GM12864 (cell line): ENCODE data around the gene CHRNG.

Experiments used
- DNase-seq: peaks from one replicate; pipeline ENCODE4 v3.0.0-alpha.2; 2011; ENCODE audit warnings: low read depth
- H3K4me3 ChIP-seq: 2 replicates; pipeline ENCODE4 v1.5.1; 2011; ENCODE audit warnings: mild to moderate bottlenecking, low read depth, low read length, control low read depth
- CTCF ChIP-seq: IDR thresholded peaks from 2 replicates; pipeline ENCODE4 v1.5.1; 2011; ENCODE audit warnings: low read depth, mild to moderate bottlenecking, moderate library complexity, low read length, control low read depth, inconsistent platforms; ENCODE audit errors: missing control alignments

The CHRNG gene

DNA sequence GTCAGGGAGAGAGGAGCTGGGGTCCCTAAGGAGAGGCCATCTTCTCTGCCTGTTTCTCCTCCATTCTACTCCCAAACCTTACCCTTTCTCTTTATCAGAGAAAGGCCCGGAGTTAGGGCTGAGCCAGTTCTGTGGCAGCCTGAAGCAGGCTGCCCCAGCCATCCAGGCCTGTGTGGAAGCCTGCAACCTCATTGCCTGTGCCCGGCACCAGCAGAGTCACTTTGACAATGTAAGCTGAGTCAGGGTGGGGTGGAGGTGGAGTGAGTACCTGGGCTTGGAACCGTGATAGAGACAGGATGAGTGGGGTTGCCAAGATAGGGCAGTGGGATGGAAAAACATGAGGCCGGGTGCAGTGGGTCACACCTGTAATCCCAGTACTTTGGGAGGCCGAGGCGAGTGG, 5.2 kb downstream of the CHRNG start:
- no peak for DNase-seq
- no peak for TF ChIP-seq CTCF

DNA sequence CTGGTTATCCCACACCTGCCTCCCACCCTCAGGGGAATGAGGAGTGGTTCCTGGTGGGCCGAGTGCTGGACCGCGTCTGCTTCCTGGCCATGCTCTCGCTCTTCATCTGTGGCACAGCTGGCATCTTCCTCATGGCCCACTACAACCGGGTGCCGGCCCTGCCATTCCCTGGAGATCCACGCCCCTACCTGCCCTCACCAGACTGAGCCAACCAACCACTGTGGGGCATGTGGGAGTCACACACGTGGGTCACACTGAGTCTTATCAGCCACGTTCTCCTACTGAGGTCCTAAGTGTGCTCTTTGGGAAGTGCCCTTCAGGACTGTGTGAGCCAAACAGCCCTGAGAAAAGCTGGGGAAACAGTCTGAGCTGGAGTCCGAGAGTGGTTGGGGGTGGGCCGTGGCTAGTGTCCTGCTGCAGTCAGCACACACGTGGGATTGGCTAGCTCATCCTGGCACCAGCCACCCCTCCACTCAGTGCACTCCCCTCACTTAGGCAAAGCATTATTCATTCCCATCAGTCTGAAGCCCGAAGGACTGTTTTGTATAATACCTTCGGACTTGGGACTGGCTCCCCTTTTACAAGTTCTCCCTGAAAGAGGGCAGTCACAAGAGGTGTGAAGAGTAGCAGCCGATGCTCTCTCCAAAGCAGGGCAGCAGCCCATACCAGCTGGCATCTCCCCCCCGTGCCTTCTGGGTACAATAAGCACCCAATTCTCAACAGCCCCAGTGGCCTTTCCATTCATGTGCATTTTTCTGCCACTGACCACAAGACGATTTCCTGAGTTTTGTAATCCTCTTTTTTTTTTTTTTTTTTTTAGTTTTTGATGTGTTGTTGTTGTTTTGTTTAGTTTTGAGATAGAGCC, 6.3 kb downstream of the CHRNG start:
- DNase-seq: no peak
- TF ChIP-seq CTCF: no peak
- no peak overlapping the region for H3K4me3 ChIP-seq

More for the DNA sequence above, 5.2 kb downstream of the CHRNG start:
- no peak overlapping the region for H3K4me3 ChIP-seq

DNA sequence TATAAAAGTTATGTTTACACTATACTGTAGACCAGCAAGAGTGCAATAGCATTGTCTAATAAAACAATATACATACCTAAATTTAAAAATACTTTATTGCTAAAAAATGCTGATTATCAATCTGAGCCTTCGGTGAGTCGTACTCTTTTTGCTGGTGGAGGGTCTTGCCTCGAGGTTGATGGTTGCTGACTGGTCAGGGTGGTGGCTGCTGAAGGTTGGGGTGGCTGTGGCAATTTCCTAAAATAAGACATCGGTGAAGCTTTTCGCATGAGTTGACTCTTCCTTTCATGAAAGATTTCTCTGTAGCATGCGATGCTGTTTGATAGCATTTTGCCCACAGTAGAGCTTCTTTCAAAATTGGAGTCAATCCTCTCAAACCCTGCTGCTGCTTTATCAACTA, 8.5 kb downstream of the CHRNG start:
- H3K4me3 ChIP-seq: no peak overlapping the region
- no peak for DNase-seq
- no peak for TF ChIP-seq CTCF

DNA sequence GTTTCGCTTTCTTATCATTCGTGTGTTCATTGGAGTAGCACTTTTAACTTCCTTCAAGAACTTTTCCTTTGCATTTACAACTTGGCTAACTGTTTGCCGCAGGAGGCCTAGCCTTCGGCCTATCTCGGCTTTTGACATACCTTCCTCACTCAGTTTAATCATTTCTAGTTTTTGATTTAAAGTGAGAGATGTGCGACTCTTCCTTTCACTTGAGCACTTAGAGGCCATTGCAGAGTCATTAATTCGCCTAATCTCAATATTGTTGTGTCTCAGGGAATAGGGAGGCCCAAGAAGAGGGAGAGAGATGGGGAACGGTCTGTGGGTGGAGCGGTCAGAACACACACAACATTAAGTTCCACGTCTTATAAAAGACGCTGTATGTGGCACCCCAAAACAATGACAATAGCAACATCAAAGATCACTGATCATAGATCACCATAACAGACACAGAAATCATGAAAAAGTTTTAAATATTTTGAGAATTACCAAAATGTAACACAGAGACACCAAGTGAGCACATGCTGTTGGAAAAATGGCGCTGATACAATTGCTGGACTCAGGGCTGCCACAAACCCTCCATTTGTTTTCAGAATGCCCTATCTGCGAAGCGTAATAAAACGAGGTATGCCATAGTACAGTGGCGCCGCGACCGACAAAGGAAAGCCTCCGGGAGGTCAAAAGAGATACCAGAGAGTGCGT, 10.3 kb downstream of the CHRNG start:
- no peak for TF ChIP-seq CTCF
- H3K4me3 ChIP-seq: peak overlapping the region; percentile 91
- no peak for DNase-seq

DNA sequence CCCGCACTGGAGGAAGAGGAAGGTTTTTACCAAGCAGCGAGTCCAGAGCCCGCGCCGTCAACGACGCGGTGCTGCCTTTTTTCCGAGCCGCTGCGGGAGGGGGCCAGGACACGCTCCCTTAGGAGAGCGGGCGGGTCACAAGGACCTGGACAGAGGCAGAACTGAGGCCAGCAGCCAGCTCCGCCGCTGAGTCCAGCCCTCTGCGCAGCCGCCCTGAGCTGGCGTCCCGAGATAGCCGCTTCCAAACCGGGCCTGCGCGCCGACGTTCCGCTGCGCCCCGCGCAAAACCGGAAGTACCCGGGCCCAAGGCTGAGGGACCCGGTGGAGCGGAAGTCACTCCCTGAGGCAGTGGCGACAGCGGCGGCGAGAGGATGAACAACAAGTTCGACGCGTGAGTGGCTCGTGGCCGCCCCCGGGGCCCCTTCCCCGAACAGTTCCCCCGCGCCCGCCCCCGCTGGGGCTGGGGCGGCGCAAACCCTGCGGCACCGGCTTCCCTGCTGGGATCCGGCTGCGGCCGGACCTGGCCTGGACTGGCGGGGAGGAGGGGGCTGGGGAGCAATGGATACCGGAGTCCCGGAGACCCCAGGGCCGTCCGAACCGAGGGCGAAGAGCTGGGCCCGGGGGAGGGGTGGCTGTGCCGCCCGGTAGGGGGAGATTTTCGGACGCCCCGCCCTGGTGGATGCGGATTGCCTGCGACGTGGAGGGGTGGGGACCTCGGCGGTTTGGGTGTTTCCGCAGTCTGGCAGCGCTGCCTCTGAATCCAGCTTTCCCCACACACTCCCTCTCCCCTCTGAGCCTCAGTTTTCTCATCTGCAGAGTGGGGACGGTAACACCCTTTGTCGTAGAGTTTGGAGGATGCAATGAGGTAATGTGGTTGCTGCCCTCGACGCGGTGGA, 11.1 kb downstream of the CHRNG start, which contains the start of the genes EIF4E2 and TIGD1:
Gene EIF4E2, plus strand, starts transcription at position 336 of the 896 bp plus-strand sequence. Its CDS starts 36 bp downstream, at position 372.
Gene TIGD1, minus strand, starts transcription at position 204 of the 896 bp plus-strand sequence. CDS start 675 bp downstream, outside the sequence.
- peak; percentile 19 for TF ChIP-seq CTCF
- H3K4me3 ChIP-seq: peak within 1 kb of the TSS; percentile 91
- peak; percentile 74 for DNase-seq

DNA sequence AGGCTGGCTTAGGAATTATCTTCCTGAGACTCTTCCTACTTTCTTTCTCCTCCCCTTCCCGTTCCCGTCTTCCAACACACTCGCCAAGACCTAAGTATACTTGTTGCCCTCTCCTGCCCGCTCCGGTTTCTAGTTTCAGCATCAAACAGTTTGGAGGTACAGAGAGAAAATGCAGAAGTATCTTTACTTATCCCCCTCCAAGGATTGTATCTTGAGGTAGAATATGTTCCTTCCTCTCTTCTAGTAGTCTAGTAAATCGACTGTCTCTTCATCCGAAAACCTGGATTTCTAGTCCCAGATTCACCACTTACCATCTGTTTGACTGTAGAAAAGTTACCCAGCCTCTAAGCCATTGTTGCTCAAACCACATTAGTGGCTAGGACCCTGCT, 11.8 kb downstream of the CHRNG start:
- no peak for TF ChIP-seq CTCF
- no peak for DNase-seq
- H3K4me3 ChIP-seq: peak overlapping the region; percentile 91
